Measurements from ENCODE around the gene GRID1. TPM values are rescaled to one million over a fixed set of nuclear protein-coding genes. Genes with fewer than 3 reads are reported as not detected.

Gene GRID1
- polyA plus RNA-seq, 1 donor (not counting 4 experiments of a cell fraction or from before 2014, with no cell fraction given) = 0.01 TPM

DNA sequence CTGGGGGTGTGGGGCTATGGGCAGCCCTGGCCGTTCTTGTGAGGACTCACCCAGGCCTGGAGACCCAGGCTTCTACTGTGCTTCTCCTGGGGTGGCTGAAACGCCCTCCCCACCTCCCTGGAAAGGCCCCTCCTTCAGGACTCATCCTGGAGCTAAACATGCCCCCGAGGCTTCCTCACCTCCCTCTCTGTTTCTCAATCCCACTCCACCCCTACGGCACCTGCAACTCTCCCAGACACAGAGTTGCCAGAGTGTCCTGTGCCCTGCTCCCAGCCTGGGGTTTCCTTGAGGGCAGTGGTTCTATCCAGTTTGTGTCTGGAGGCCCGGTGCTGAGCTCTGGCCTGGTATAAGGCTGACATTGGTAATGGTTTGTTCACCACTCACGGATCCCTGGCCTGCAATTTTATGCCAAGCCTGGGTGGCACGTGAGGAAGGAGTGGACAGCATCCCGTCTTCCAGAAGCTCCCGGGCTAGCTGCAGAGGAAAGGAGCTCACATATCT, 68.0 kb downstream of the GRID1 start:
- H3K79me2 ChIP-seq (ENCODE audit: control insufficient read depth, insufficient read depth, low read length) = no peaks in the 10 kb centered on the region
- H3K27me3 ChIP-seq (ENCODE audit: control insufficient read depth, extremely low read depth, insufficient read depth, low read length) = no peaks in the 10 kb centered on the region
- H3K27ac ChIP-seq (ENCODE audit: control insufficient read depth, insufficient read depth, low read length) = no peak overlapping the region
- H2AFZ ChIP-seq (ENCODE audit: control insufficient read depth, low read length) = no peak overlapping the region
- DNase-seq (ENCODE audit: low read depth, low spot score) (no peak), FAIRE-seq (no peak)
- H3K4me1 ChIP-seq (ENCODE audit: control insufficient read depth, extremely low read depth, insufficient read depth, low read length) = no peaks in the 10 kb centered on the region
- H3K4me3 ChIP-seq (ENCODE audit: control insufficient read depth in 2 of 3, extremely low read depth in 1 of 3, insufficient read depth in 2 of 3, low read depth in 1 of 3, low read length in 3 of 3) = no peak overlapping the region
- no peak overlapping the region for H3K4me2 ChIP-seq (ENCODE audit: control insufficient read depth, extremely low read depth, insufficient read depth, low read depth, low read length)
- no peaks in the 10 kb centered on the region for H3K36me3 ChIP-seq (ENCODE audit: control insufficient read depth in 2 of 2, extremely low read depth in 1 of 2, insufficient read depth in 2 of 2, low read length in 2 of 2)
- H3K9me1 ChIP-seq (ENCODE audit: control insufficient read depth, extremely low read depth, insufficient read depth, low read length) = no peaks in the 10 kb centered on the region
- dilution Hi-C loops (cut with MboI; ENCODE audit: extremely low pct_ligation_motif_present, low sequenced_read_pairs) = no loop called here
- TF ChIP-seq, protein P1, sequence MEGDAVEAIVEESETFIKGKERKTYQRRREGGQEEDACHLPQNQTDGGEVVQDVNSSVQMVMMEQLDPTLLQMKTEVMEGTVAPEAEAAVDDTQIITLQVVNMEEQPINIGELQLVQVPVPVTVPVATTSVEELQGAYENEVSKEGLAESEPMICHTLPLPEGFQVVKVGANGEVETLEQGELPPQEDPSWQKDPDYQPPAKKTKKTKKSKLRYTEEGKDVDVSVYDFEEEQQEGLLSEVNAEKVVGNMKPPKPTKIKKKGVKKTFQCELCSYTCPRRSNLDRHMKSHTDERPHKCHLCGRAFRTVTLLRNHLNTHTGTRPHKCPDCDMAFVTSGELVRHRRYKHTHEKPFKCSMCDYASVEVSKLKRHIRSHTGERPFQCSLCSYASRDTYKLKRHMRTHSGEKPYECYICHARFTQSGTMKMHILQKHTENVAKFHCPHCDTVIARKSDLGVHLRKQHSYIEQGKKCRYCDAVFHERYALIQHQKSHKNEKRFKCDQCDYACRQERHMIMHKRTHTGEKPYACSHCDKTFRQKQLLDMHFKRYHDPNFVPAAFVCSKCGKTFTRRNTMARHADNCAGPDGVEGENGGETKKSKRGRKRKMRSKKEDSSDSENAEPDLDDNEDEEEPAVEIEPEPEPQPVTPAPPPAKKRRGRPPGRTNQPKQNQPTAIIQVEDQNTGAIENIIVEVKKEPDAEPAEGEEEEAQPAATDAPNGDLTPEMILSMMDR (optimal IDR thresholded peaks at IDR 0.05 in 1 of 3, IDR thresholded peaks at IDR 0.05 in 1 of 3, conservative IDR thresholded peaks at IDR 0.05 in 1 of 3; ENCODE audit: extremely low read depth in 1 of 3, insufficient read depth in 2 of 3, low read length in 3 of 3) = no peak
- TF ChIP-seq EZH2 (IDR thresholded peaks at IDR 0.05; ENCODE audit: low read length) = no peak
- H3K9me3 ChIP-seq (ENCODE audit: control insufficient read depth, low read depth, low read length) = no peaks in the 10 kb centered on the region
- no peak overlapping the region for H3K9ac ChIP-seq (ENCODE audit: control insufficient read depth, extremely low read depth, insufficient read depth, low read length)
- no peaks in the 10 kb centered on the region for H4K20me1 ChIP-seq (ENCODE audit: control insufficient read depth, extremely low read depth, insufficient read depth, low read length)

DNA sequence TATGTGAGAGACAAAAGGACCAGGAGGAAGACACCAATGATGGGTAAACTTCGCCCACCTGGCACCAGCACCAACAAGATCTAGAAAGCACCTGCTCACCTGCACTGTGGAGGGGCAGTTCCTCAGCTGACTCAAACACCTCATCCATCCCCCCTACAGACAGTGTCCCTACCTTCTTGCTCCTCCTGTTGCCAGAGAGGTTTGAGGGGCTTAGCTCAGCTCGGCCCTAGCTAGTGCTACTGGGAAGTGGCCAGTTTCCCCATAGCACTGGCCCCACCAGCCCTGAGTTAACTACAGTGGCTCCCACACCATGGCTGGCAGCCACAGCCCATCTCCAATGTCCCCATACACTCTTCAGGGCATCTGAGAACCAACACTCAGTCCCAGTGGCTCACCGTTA, 70.8 kb downstream of the GRID1 start:
- H4K20me1 ChIP-seq (ENCODE audit: control insufficient read depth, extremely low read depth, insufficient read depth, low read length) = no peaks in the 10 kb centered on the region
- H3K9me3 ChIP-seq (ENCODE audit: control insufficient read depth, low read depth, low read length) = no peaks in the 10 kb centered on the region
- DNase-seq (ENCODE audit: low read depth, low spot score) (no peak), FAIRE-seq (no peak)
- TF ChIP-seq, protein P1 (optimal IDR thresholded peaks at IDR 0.05 in 1 of 3, IDR thresholded peaks at IDR 0.05 in 1 of 3, conservative IDR thresholded peaks at IDR 0.05 in 1 of 3; ENCODE audit: extremely low read depth in 1 of 3, insufficient read depth in 2 of 3, low read length in 3 of 3) = no peak
- TF ChIP-seq EZH2 (IDR thresholded peaks at IDR 0.05; ENCODE audit: low read length) = no peak
- H3K4me3 ChIP-seq (ENCODE audit: control insufficient read depth in 2 of 3, extremely low read depth in 1 of 3, insufficient read depth in 2 of 3, low read depth in 1 of 3, low read length in 3 of 3) = no peak overlapping the region
- H3K27me3 ChIP-seq (ENCODE audit: control insufficient read depth, extremely low read depth, insufficient read depth, low read length) = no peaks in the 10 kb centered on the region
- H3K9ac ChIP-seq (ENCODE audit: control insufficient read depth, extremely low read depth, insufficient read depth, low read length) = no peak overlapping the region
- H3K9me1 ChIP-seq (ENCODE audit: control insufficient read depth, extremely low read depth, insufficient read depth, low read length) = no peaks in the 10 kb centered on the region
- H2AFZ ChIP-seq (ENCODE audit: control insufficient read depth, low read length) = no peak overlapping the region
- no peaks in the 10 kb centered on the region for H3K4me1 ChIP-seq (ENCODE audit: control insufficient read depth, extremely low read depth, insufficient read depth, low read length)
- H3K4me2 ChIP-seq (ENCODE audit: control insufficient read depth, extremely low read depth, insufficient read depth, low read depth, low read length) = no peak overlapping the region
- dilution Hi-C loops (cut with MboI; ENCODE audit: extremely low pct_ligation_motif_present, low sequenced_read_pairs) = no loop called here
- H3K79me2 ChIP-seq (ENCODE audit: control insufficient read depth, insufficient read depth, low read length) = no peaks in the 10 kb centered on the region
- H3K36me3 ChIP-seq (ENCODE audit: control insufficient read depth in 2 of 2, extremely low read depth in 1 of 2, insufficient read depth in 2 of 2, low read length in 2 of 2) = no peaks in the 10 kb centered on the region
- no peak overlapping the region for H3K27ac ChIP-seq (ENCODE audit: control insufficient read depth, insufficient read depth, low read length)
